Mesenchymal stem cell (in vitro differentiated cells and primary cell): ENCODE results near the gene AGER.

ENCODE experiments used
- DNase-seq: peaks from one replicate; pipeline ENCODE4 v3.0.0-alpha.2; 2013
- H2AFZ ChIP-seq: one replicate; pipeline ENCODE4 v1.6.1; 2013; ENCODE audit warnings: low read depth, mild to moderate bottlenecking, control low read depth, inconsistent platforms, low read length, moderate library complexity
- H2AK5ac ChIP-seq: 2 replicates; pipeline ENCODE4 v1.6.1; 2013; ENCODE audit warnings: low read length, moderate library complexity, mild to moderate bottlenecking, inconsistent platforms; ENCODE audit not compliant: severe bottlenecking
- H2BK120ac ChIP-seq: one replicate; pipeline ENCODE4 v1.6.1; 2013; ENCODE audit warnings: low read depth, mild to moderate bottlenecking, inconsistent platforms, low read length, moderate library complexity
- H2BK12ac ChIP-seq, 2 experiments: one replicate each; pipeline ENCODE4 v1.6.1; 2013; ENCODE audit warnings: inconsistent platforms in 2 of 2, low read length in 2 of 2, mild to moderate bottlenecking in 2 of 2, moderate library complexity in 2 of 2, control low read depth in 1 of 2
- H2BK15ac ChIP-seq: one replicate; pipeline ENCODE4 v1.6.1; 2013; ENCODE audit warnings: mild to moderate bottlenecking, low read depth, inconsistent platforms; ENCODE audit not compliant: poor library complexity, severe bottlenecking
- H2BK5ac ChIP-seq: 2 replicates; pipeline ENCODE4 v1.6.1; 2013; ENCODE audit warnings: low read depth, mild to moderate bottlenecking, low read length, control low read depth, inconsistent platforms; ENCODE audit not compliant: poor library complexity, severe bottlenecking
- H3K14ac ChIP-seq, 2 experiments: one replicate each; pipeline ENCODE4 v1.6.1; 2013; ENCODE audit warnings: inconsistent platforms in 2 of 2, low read length in 2 of 2, control low read depth in 1 of 2, mild to moderate bottlenecking in 1 of 2, moderate library complexity in 1 of 2
- H3K18ac ChIP-seq, 2 experiments: one replicate each; pipeline ENCODE4 v1.6.1; 2013; ENCODE audit warnings: inconsistent platforms in 2 of 2, low read length in 2 of 2, control low read depth in 1 of 2, low read depth in 1 of 2, mild to moderate bottlenecking in 1 of 2
- H3K23ac ChIP-seq, 2 experiments: one replicate each; pipeline ENCODE4 v1.6.1; 2013; ENCODE audit warnings: inconsistent platforms in 2 of 2, low read length in 2 of 2, mild to moderate bottlenecking in 2 of 2, moderate library complexity in 2 of 2, control low read depth in 1 of 2
- H3K27ac ChIP-seq: 2 replicates; pipeline ENCODE4 v1.5.1; 2013; ENCODE audit warnings: mild to moderate bottlenecking, moderate library complexity, low read length, control low read depth, inconsistent platforms; ENCODE audit not compliant: poor library complexity, severe bottlenecking
- H3K27me3 ChIP-seq, 2 experiments: 2 replicates each; pipeline versions ENCODE4 v1.6.1 to v1.7.0; 2013; ENCODE audit warnings: low read length in 2 of 2, mild to moderate bottlenecking in 2 of 2, moderate library complexity in 2 of 2, control low read depth in 1 of 2, inconsistent platforms in 1 of 2; ENCODE audit not compliant: control insufficient read depth in 1 of 2, insufficient read depth in 1 of 2
- H3K36me3 ChIP-seq, 2 experiments: 2 replicates each; pipeline versions ENCODE4 v1.6.1 to v1.7.0; 2013; ENCODE audit warnings: low read length in 2 of 2, control low read depth in 1 of 2, inconsistent platforms in 1 of 2, low read depth in 1 of 2, mild to moderate bottlenecking in 1 of 2; ENCODE audit not compliant: insufficient read depth in 2 of 2, control insufficient read depth in 1 of 2
- H3K4ac ChIP-seq, 2 experiments: one replicate each; pipeline ENCODE4 v1.6.1; 2013; ENCODE audit warnings: inconsistent platforms in 2 of 2, low read length in 2 of 2, mild to moderate bottlenecking in 2 of 2, moderate library complexity in 2 of 2, control low read depth in 1 of 2, low read depth in 1 of 2
- H3K4me1 ChIP-seq: 2 replicates; pipeline ENCODE4 v1.6.1; 2013; ENCODE audit warnings: low read depth, low read length, control low read depth; ENCODE audit not compliant: control insufficient read depth, insufficient read depth
- H3K4me2 ChIP-seq: 2 replicates; pipeline ENCODE4 v1.6.1; 2013; ENCODE audit warnings: low read length, mild to moderate bottlenecking, inconsistent platforms; ENCODE audit not compliant: poor library complexity, severe bottlenecking
- H3K4me3 ChIP-seq, 2 experiments: 2 replicates each; pipeline versions ENCODE4 v1.5.1 to v1.7.0; 2013; ENCODE audit warnings: low read length in 2 of 2, mild to moderate bottlenecking in 2 of 2, control low read depth in 1 of 2, low read depth in 1 of 2; ENCODE audit not compliant: insufficient read depth in 1 of 2
- H3K79me1 ChIP-seq: replicated peaks from 2 replicates; pipeline ENCODE4 v1.6.1; 2013; ENCODE audit warnings: mild to moderate bottlenecking, control low read depth, low read length, inconsistent platforms; ENCODE audit not compliant: poor library complexity, severe bottlenecking
- H3K9ac ChIP-seq: 2 replicates; pipeline ENCODE4 v1.7.0; 2013; ENCODE audit warnings: mild to moderate bottlenecking, low read length, moderate library complexity
- H3K9me3 ChIP-seq: 2 replicates; pipeline ENCODE4 v1.7.0; 2013; ENCODE audit warnings: mild to moderate bottlenecking, low read length; ENCODE audit not compliant: control insufficient read depth
- H4K8ac ChIP-seq: one replicate; pipeline ENCODE4 v1.6.1; 2013; ENCODE audit warnings: inconsistent platforms, mild to moderate bottlenecking, low read length, moderate library complexity
- H4K91ac ChIP-seq: one replicate; pipeline ENCODE4 v1.6.1; 2013; ENCODE audit warnings: mild to moderate bottlenecking, low read length, inconsistent platforms
- WGBS: methylation state at CpG from one replicate; pipeline ENCODE4 v1.1.7; 2013; ENCODE audit warnings: mixed read lengths; 5-methylcytosine and 5-hydroxymethylcytosine counted together

Gene AGER

GRCh38 chr6:32190054-32190851 is 6.2 kb upstream of the AGER start, which contains the start of gene PBX2:
PBX2 (minus strand) TSS chr6:32190202; CDS start chr6:32189915, 287 bp downstream.
- Histone ChIP-seq H2BK12ac (peak within 1 kb of the TSS; percentile 84 to 98), H3K9ac (peak within 1 kb of the TSS; percentile 95), H3K4ac (peak within 1 kb of the TSS; percentile 87 to 93), H4K91ac (peak within 1 kb of the TSS; percentile 97), H2BK15ac (peak within 1 kb of the TSS; percentile 96), H3K18ac (peak within 1 kb of the TSS; percentile 96 to 97), H3K23ac (peak within 1 kb of the TSS in 1 of 2 experiments; percentile 57), H2AFZ (no peak within 1 kb of the TSS), H3K27me3 (no peaks in the 10 kb centered on the region), H2AK5ac (peak within 1 kb of the TSS; percentile 84), H3K4me2 (peak within 1 kb of the TSS; percentile 83), H2BK5ac (peak within 1 kb of the TSS; percentile 81), H3K14ac (peak within 1 kb of the TSS; percentile 87 to 92), H3K36me3 (peaks cover 24 to 27% of the 10 kb centered on the region in 2 experiments), H3K4me3 (peak within 1 kb of the TSS; percentile 66 to 94), H2BK120ac (peak within 1 kb of the TSS; percentile 99), H4K8ac (peak within 1 kb of the TSS; percentile 93), H3K27ac (peak within 1 kb of the TSS; percentile 79), H3K4me1 (peaks cover 37% of the 10 kb centered on the region), H3K9me3 (no peaks in the 10 kb centered on the region), H3K79me1 (peaks cover 14% of the 10 kb centered on the region)
- WGBS = 0% methylated on average over 16 of the region's 23 CpGs
- DNase-seq = peak; percentile 94

- DNase-seq = no peak
- H3K14ac ChIP-seq = peak overlapping the region; percentile 84 to 87
- peak overlapping the region; percentile 99 for H2BK120ac ChIP-seq
- H3K9ac ChIP-seq = peak overlapping the region; percentile 94
- H3K23ac ChIP-seq = no peak overlapping the region
- H2AK5ac ChIP-seq = no peak overlapping the region
- peak overlapping the region; percentile 77 to 87 for H3K4ac ChIP-seq
- peak overlapping the region; percentile 81 for H3K4me2 ChIP-seq
- H3K36me3 ChIP-seq = peaks cover 24 to 27% of the 10 kb centered on the region in 2 experiments
- WGBS = 2% methylated on average over 7 of the region's 23 CpGs
- H4K8ac ChIP-seq = peak overlapping the region; percentile 48
- no peak overlapping the region for H2AFZ ChIP-seq
- no peaks in the 10 kb centered on the region for H3K9me3 ChIP-seq
- H3K18ac ChIP-seq = peak overlapping the region; percentile 81 to 84
- H4K91ac ChIP-seq = no peak overlapping the region
- no peak overlapping the region for H2BK5ac ChIP-seq
- peaks cover 37% of the 10 kb centered on the region for H3K4me1 ChIP-seq
- H3K27ac ChIP-seq = peak overlapping the region; percentile 55
- H3K27me3 ChIP-seq = no peaks in the 10 kb centered on the region
- peaks cover 14% of the 10 kb centered on the region for H3K79me1 ChIP-seq
- no peak overlapping the region for H2BK12ac ChIP-seq
- H2BK15ac ChIP-seq = peak overlapping the region; percentile 96
- peak overlapping the region; percentile 66 to 94 for H3K4me3 ChIP-seq
Observed at GRCh38 chr6:32189742-32190053, 5.6 kb upstream of the AGER start.

- H3K4me1 ChIP-seq = peaks cover 39% of the 10 kb centered on the region
- H3K27me3 ChIP-seq = no peaks in the 10 kb centered on the region
- peak overlapping the region; percentile 74 for H2AK5ac ChIP-seq
- H3K4ac ChIP-seq = peak overlapping the region; percentile 77 to 87
- peak overlapping the region; percentile 48 for H4K8ac ChIP-seq
- peaks cover 27 to 29% of the 10 kb centered on the region in 2 experiments for H3K36me3 ChIP-seq
- no peak overlapping the region for H4K91ac ChIP-seq
- peaks cover 16% of the 10 kb centered on the region for H3K79me1 ChIP-seq
- H2BK5ac ChIP-seq = peak overlapping the region; percentile 40
- H3K9ac ChIP-seq = peak overlapping the region; percentile 94
- H3K9me3 ChIP-seq = no peaks in the 10 kb centered on the region
- H2BK12ac ChIP-seq = peak overlapping the region in 1 of 2 experiments; percentile 45
- H3K18ac ChIP-seq = peak overlapping the region; percentile 81 to 84
- DNase-seq = peak; percentile 14
- H2AFZ ChIP-seq = no peak overlapping the region
- H2BK15ac ChIP-seq = peak overlapping the region; percentile 96
- H3K14ac ChIP-seq = peak overlapping the region; percentile 84 to 87
- H3K23ac ChIP-seq = peak overlapping the region in 1 of 2 experiments; percentile 57
- peak overlapping the region; percentile 81 for H3K4me2 ChIP-seq
- H3K4me3 ChIP-seq = peak overlapping the region; percentile 66 to 94
- H3K27ac ChIP-seq = peak overlapping the region; percentile 55
- WGBS = 2% methylated on average over 7 of the region's 10 CpGs
- peak overlapping the region; percentile 99 for H2BK120ac ChIP-seq
Observed at GRCh38 chr6:32189069-32189741, 5.2 kb upstream of the AGER start.
